Measurements from ENCODE around the gene RNU1-4.
"Not testable (repeated sequence)": the region's sequence is repeated elsewhere in the genome, so short reads cannot be mapped to it uniquely, and the experiment has no call there.

The RNU1-4 gene

DNA sequence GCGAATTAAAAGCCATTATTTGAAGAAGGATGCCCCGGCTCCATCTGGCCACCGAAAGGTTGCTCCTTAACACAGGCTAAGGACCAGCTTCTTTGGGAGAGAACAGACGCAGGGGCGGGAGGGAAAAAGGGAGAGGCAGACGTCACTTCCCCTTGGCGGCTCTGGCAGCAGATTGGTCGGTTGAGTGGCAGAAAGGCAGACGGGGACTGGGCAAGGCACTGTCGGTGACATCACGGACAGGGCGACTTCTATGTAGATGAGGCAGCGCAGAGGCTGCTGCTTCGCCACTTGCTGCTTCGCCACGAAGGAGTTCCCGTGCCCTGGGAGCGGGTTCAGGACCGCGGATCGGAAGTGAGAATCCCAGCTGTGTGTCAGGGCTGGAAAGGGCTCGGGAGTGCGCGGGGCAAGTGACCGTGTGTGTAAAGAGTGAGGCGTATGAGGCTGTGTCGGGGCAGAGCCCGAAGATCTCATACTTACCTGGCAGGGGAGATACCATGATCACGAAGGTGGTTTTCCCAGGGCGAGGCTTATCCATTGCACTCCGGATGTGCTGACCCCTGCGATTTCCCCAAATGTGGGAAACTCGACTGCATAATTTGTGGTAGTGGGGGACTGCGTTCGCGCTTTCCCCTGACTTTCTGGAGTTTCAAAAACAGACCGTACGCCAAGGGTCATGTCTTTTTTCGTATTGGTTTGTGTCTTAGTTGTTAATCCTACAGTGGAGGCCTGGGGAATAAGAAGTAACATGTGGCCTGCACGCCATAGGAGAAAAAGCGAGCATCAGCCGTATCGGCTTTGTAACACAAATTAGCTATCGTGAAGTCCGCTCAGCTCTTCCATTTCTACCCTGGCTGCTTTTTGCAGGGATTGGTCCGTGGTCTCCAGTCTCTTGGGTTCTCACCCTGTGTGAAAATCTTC lies at the start of gene RNU1-4:
Gene RNU1-4, plus strand, starts transcription at position 470 of the 918 bp plus-strand sequence.
- DNase-seq: not testable (repeated sequence)

DNA sequence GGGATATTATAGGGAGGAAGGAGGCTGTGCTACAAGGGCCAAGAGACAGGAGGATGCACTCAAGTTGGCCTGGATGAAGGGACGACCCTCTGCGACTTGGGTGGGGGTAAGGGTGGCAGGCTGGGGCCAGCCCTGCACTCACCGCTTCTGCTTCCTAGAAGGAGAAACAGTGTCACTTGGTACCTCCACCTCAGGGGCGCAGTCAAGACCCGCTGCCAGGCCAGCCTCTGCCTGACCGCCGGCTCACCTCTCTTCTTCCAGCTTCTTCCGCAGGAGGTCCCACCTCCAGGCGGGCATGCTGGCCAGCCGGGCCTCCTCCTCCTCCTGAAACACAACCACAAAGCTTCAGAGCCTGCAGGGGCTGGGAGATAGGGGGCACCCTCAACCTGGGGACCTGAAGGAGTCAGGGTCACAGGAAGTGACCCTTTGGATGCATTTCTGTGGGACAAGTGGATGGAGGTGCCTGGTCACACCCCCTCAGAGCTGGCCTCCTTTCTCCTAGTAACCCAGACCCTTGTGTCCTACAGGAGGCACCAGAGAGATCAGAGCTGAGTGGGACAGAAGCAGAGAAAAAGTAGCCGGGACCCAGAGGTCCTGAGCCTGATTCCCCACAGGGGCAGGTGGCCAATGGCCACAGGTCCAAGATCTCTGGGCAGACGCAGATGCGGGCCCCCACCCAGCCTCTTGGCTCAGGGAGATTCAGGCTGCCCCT lies 49.2 kb upstream of the RNU1-4 start:
- not testable (repeated sequence) for DNase-seq

DNA sequence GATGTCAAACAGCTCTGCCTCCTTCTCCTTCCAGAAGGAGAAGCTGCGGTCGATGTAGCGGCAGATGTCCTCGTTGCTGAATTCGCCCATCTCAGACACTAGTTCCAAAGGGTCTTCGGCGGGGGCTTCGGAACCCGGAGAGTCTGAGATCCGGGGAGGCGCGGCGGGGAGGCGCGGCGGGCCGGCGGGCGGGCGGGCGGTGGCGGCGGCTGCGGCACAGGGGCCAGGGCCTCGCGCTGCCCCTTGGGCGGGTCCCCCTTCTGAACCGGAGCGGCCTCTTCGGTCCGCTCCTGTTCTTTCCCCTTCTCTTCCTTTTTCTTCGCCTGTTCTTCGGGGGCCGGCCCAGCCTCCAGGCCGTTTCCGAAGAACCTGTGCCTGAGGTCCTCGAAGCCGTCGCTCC lies 48.0 kb upstream of the RNU1-4 start:
- not testable (repeated sequence) for DNase-seq

DNA sequence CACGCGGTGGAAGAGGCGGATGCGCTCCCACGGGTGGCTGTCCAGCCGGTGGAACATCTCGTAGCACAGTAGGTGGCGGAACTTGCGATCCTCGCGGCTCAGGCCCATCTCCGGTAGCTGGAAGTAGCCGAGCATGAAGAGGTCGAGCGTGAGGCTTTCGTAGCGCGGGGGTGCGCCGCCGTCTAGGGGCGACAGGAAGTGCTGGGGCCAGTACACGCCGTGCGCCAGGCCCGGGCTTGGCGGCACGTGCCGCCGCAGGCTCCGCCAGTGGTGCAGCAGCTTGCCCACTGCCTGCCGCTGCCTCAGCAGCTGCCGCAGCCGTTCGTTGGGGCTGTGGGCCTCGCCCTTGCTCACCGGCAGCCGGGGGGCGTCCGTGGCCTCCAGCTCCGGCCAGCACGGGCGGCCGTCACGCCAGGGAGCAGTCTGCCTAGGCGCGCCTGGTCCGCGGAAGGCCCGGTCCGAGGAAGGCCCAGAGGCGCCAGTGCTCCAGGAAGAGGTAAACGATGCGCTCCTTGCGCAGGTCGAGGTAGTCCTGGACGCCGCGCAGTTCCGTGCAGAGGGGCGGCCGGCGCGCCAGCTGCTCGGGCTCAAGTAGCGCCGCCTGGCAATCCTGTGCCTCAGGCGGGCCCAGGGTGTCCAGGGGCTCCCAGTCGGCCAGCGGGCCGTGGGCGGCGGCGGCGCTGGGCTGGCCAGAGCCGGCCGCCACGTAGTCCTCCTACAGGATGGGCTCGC lies 47.4 kb upstream of the RNU1-4 start:
- DNase-seq: not testable (repeated sequence)

DNA sequence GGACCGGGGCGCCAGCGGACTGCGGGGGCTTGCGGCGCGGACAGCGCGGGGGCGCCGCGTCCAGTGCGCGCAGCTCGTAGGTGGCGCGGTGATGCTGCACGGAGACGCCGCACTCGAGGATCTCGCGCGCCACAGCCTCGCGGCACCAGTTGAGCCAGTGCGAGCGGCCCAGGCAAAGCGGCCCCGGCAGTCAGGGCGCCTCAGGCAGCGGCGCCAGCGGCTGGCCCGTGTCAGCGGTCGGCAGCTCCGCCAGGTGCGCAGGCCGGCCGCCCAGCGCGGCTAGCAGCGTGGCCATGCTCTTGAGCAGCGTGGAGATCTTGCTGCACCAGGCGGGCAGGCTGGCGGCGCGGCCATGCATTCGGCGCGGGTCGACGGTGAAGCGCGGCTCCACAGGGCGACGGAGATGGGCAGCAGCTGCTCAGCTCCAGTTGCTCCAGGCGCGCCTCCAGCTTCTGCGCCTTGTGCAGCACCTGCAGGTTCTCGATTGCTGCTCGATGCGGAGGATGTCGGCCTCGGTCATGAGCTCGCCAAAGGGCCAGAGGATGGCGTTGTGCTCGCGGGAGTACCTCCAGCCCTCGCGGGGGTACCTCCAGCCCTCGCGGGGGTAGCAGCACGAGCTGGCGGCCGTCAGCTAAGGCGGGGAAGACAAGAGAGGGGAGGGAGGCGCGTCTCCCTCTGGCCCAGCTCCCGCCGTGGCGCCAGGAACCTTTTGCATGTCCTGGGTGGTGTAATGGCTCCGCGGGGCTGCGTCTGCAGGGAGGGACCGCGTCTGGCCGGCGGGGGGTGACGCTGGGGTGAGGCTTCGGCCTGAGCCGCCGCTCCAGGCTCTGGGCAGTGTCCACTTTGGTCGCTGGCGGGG lies 46.6 kb upstream of the RNU1-4 start:
- DNase-seq: not testable (repeated sequence)

DNA sequence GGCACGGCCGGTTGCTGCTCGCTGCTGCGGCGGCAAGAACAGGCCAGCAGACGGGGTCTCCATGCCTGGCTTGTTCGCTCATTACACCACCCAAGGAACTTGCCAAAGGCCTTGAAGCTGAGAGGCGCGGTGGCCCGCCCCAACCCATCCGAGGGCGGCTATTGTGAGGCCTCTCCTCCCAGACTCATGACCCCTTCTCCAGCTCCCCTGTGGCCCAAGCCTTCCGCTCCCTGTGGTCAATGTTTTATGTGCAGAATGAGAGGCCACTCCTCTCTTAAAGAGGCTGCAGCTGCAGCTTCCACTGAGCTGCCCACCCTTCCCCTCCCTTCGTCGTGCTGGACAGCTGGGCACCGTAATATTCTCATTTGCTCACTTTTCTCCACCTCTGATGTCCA lies 46.0 kb upstream of the RNU1-4 start:
- not testable (repeated sequence) for DNase-seq

DNA sequence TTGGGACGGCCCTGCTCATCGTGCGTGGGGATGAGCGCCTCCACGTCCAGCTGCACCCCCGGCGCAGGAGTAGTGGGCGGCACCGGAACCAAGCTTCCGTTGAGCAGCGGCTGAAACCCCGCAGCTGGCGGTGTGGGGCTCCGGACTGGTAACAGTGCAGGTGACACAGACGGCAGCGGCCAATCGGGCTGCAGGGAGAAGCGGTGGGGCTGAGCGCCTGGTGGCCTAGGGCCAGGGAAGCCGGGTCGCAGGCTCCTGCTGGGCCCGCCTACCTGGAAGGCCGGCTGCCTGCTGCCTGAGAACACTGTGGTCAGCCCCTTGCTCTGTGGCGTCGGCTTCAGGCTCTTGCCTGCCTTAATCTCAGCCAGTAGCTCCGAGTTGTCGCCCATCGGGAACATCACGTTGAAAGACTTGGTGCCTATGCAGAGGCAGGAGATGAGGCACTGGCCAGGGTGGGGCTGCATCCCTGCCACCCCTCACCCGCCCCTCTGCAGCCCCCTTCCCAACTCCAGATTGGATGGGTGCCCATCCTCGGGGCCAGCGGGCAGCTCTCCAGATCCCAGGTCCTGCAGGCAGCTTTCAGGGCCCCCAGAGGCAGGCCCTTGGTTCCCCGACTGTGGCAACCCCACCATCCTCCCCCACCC lies 43.7 kb upstream of the RNU1-4 start:
- not testable (repeated sequence) for DNase-seq

DNA sequence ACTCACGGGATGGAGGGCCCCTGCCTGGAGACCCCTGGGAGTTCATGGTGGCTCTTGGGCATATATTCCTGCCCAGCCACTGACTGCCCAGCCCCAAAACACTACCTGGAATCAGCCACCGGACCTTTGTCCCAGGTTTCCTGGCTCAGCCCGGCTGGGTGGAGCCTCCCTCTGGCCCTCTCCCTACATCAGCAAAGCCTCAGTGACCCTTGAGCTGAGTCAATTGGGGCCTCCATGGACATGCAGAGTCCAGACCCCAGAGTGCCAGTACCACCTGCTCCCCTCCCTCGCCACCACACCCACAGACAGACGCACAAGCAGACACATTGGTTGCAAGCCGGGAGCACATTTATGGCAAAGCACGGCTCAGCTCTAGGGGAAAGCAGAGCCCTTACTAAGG lies 43.2 kb upstream of the RNU1-4 start:
- DNase-seq: not testable (repeated sequence)

DNA sequence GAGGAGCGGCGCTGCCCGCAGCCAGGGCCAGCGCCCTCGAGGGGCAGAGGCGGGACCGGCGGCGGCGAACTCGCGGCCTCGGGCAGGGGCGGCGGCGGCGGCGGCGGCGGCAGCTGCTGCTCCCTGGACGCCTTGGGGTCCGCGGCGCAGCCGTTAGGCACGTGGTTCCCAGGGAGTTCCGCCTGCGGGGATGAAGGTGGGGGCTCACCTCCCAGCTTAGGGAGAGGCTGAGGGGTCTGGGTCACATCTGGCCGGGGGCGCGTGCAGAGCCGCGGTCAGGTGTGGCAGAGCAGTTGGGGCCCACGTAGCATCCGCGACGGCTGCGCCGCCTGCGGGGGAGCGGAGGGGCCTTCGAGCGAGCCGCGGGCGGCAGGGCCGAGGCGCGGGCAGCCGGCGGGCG lies 40.9 kb upstream of the RNU1-4 start:
- DNase-seq: not testable (repeated sequence)

DNA sequence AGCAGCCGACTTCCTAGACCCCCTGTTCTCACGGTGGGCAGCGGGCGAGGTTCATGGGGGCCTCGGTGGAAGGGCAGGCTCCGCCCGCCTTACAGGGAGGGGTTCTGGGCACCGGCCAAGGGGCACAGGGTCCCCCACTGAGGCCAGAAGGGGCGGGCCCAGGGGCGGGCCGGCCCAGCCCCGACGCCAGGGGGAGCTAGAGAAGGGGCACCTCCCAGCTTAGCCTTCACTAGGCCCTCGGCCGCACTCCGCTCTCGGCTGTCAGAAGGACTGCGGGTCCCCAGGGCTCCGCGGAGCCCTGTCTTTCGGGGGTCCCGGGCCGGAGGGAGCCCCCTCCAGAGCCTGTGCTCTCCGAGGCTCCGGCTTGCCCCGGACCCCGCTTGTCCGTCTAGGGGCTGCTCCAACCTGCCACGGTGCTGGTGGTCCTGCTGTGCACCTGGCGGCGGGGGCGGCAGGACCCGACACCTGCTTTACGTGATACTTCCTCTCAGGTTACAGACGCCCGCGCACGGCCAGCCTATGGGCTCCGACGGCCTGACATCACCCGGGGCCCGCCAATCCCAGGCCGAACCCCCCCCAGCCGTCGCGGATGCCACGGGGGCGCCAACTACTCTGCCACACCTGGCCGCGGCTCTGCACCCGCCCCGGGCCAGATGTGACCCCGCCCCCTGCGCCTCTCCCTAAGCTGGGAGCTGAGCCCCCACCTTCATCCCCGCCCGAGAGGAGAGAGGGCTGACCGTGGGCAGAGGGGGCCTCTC lies 40.0 kb upstream of the RNU1-4 start:
- DNase-seq: not testable (repeated sequence)

DNA sequence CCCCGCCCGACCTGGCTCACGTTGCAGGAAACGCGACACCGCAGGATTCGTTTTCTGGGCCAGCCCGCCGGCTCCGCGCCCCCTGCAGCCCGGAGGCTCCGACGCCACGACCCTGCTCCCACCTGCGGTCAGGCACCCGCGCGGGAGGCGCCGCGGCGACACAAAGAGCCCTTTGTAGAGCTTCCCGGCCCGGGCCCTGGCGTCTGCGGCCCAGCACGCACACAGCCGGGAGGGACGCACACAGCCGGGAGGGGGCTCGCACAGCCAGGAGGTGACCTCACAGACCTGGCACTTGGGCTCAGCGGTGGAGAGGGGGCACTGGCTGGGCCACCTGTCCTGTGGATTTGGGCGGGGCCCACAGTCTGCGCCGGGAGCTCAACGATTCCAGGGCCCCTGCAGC lies 39.1 kb upstream of the RNU1-4 start:
- DNase-seq: not testable (repeated sequence)

DNA sequence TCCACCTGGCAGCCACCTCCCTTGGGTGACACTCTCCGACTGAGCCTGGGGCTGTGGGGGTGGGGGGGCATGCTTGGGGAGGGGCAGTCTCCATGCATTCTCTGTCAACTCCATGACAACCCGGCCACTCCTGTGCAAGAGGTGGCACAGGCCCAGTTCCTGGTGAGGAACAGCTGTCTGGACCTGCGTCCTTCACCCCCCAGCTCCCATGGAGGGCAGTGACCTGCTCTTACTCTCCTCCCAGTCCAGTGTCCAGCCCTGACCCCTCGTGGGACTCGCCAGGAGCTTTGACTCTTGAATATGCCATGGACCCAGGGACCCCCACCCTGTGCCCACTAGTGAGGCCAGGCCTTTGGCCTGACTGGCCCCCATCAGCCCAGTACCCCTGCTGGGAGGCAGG lies 38.0 kb upstream of the RNU1-4 start:
- DNase-seq: not testable (repeated sequence)

DNA sequence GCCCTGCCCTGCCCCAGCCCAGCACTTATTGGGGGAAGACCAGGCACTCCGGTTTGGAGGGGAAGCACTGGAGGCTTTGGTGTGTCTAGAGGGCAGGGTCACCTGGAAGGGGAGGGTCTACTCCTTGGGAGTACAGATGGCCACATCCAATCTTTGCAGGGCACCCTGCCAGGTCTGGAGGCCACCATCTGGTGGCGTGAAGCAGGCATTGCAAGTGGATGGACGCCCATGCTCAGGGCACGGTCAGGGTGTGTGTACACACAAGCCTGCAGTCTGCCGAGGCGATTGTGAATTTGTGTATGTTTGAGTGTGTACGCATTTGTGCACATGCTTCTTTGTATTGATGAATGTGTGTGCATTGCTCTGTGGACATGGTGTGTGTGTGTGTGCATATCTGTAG lies 37.2 kb upstream of the RNU1-4 start:
- not testable (repeated sequence) for DNase-seq

DNA sequence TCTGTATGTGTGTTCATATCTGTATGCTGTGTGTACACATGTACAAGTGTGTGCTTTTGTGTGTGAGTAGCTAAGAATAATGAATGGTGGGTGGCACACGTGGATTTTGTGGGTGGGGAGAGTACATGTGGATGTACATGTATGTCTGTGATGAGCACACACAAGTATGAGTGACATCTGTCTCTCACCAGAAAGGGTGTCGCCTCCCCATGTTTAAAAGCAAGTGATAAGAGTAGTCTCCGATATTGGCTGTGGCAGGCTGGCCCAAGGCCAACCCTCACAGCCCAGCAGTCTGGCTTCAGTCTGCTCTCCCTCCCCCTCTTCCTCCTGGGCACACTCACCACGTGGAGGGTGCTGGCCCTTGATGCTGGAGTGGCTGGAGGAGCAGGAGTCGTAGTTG lies 36.7 kb upstream of the RNU1-4 start:
- not testable (repeated sequence) for DNase-seq

DNA sequence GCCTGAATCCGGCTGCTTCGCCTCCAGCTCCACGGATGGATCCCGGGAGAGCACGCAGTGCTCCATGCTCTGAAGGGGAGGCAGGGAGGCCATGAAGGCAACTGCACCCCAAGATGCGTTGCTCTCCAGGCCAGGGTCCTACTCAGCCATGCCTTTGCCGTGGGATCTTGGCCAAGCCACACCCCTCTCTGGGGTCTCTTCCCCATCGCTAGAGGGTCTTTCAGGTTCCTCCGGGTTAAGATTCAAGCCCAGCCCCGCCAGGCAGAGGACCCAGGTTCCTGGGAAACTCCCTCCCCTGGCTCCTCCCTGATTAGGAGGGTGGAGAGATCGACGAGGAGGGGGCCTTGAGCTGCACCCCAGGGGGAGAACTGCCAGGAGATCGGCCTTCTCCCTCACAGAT lies 36.2 kb upstream of the RNU1-4 start:
- DNase-seq: not testable (repeated sequence)

DNA sequence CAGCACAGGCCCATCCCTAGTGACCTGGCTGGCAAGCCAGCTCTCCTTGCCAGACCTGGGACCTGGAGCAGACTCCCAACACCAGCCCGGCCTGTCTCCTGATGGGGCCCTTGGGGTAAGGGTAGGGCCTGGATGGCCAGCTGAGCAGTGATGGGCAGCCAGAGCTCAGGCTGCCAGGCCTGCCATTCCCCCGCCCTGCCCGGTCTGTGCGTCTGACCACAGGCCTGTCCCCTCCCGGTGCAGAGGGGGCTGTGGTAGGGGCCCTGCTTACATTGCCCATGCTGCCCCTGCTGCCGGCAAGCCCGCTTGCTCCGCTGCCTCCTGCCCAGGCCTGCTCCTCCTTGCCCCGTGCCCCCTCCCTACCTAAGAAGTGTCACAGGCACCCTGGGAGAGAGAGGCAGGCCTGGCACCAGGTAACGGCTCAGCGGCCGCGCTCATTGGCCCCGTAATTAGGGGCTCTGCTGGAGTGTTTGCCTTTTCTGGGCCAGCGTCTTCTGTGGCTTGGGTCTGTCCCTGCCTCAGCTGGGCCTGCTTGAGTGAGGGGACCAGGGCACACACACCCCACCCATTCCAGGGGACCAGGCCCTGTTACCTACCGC lies 35.7 kb upstream of the RNU1-4 start:
- not testable (repeated sequence) for DNase-seq

DNA sequence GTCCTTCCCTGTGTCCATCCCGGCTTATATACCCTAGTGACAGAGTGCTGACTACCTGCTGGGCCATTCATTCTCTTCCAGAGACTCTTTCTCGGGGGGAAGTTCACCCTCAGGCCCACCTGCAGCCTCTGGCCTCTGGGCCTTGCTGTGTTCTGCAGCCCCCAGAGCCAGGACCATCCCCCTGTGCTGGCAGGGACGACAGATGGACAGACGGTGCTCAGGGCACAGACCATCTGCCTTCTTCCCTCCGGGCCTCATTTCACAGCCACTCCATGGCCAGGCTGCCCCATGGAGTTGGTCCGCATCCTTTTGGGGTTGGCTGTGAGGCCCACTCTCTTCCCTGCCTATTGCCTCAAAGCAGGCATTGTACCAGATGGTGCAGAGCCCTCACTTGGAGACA lies 34.0 kb upstream of the RNU1-4 start:
- DNase-seq: peak; percentile 27

DNA sequence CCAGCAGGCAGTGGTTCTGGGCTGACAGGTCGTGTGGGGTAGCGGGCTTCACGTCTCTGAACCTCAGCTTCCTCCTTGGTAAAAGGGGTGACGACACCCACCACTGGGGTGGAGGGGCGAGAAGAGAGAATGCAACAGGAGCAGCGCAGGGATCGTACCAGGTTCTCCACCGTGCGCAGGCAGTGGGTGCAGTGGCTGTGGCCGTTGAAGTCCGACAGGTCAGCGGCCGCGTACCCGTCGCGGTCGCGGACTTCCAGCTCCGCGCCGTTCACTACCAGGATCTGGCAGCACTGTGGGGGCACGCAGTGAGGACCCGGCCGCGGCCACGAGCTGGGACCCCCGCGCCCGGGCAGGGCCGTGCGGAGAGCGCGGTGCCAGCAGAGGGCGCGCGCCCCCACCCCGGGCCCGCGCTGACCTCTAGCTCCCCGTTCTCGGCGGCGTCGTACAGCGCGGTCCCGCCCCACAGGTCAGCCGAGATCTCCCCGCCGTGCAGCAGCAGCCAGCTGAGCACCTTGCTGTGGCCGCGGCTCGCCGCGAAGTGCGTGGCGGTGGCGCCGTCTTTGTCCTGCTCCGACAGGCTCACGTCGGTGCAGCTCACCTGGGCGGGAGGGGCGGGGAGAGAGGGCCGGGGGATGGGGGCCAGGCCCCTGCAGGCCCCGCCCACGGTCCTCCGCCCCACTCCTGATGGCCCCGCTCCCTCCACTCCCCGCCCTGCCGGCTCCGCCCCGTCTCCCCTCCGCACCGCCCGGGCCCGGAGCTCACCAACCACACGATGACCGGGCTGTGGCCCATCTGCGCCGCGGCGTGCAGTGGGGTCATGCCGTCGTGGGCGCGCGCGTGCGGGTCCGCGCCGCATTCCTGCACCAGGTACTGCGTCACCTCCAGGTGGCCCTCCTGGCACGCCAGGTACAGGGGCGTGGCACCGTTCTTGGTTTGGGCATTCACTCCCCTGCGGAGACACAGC lies 32.9 kb upstream of the RNU1-4 start:
- DNase-seq: peak; percentile 35

DNA sequence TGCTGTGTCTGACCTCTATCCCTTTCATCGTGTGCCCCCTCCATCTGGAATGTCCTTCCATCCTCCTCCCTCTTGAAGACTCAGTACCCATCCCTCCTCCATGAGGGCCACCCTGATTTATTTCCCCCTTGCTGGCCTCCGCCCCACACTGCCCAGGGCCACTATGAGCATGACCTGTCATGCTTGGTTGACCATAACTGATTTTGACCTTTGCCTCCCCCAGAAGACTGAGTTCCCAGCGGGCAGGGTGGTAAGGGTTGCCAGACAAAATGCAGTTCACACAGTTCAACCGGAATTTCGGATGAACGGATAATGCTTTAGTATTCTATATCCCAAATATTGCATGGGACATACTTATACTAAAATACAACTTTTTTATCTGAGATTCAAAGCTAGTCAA lies 31.6 kb upstream of the RNU1-4 start:
- not testable (repeated sequence) for DNase-seq

Measured in activated CD4-positive, CD25-positive, alpha-beta regulatory T cell treated with anti-CD3 and anti-CD28 coated beads, Interleukin-2, amount 50 U/mL, for 72 hours (primary cell).